CD4-positive, CD25-positive, alpha-beta regulatory T cell (primary cell): ENCODE data around the gene B4GALNT3. TPM values are rescaled to one million over a fixed set of nuclear protein-coding genes. Genes with fewer than 3 reads are reported as not detected.

ENCODE experiments used
- ATAC-seq, 2 donors: fragments of 150-1000 bp; cut with Tn5 transposase; one replicate each; pipeline ENCODE4 v1.10.0; 2021; ENCODE audit warnings: low read depth in 2 of 2, moderate number of reproducible peaks in 2 of 2, moderate library complexity in 1 of 2
- DNase-seq, 3 donors: peaks; one replicate each; pipeline versions ENCODE4 v3.0.0 to v3.0.0-alpha.2; 2012 to 2022; ENCODE audit warnings: mixed read lengths in 1 of 3
- H3K27ac ChIP-seq: one replicate; pipeline ENCODE4 v1.7.0; 2013; ENCODE audit warnings: mild to moderate bottlenecking, low read length; ENCODE audit not compliant: insufficient read depth, poor library complexity, severe bottlenecking
- H3K27me3 ChIP-seq: one replicate; pipeline ENCODE4 v1.7.0; 2013; ENCODE audit warnings: low read length; ENCODE audit not compliant: control insufficient read depth, insufficient read depth
- H3K36me3 ChIP-seq: one replicate; pipeline ENCODE4 v1.7.0; 2013; ENCODE audit warnings: mild to moderate bottlenecking, low read length, moderate library complexity; ENCODE audit not compliant: control insufficient read depth, insufficient read depth
- H3K4me1 ChIP-seq: 2 replicates; pipeline ENCODE4 v1.7.0; 2013; ENCODE audit warnings: mild to moderate bottlenecking, low read length; ENCODE audit not compliant: insufficient read depth, control insufficient read depth, poor library complexity, severe bottlenecking
- H3K4me3 ChIP-seq: one replicate; pipeline ENCODE4 v1.7.0; 2013; ENCODE audit warnings: low read depth, mild to moderate bottlenecking, low read length, moderate library complexity
- H3K9me3 ChIP-seq, 2 experiments: 1 replicate in 1 of 2; 2 replicates in 1 of 2; pipeline ENCODE4 v1.7.0; 2013; ENCODE audit warnings: low read length in 2 of 2, mild to moderate bottlenecking in 1 of 2, moderate library complexity in 1 of 2; ENCODE audit not compliant: control insufficient read depth in 2 of 2
- H3K27ac Mint-ChIP-seq, 3 donors: one replicate each; pipeline ENCODE4 v1.8.0; 2020 to 2022; ENCODE audit warnings: mild to moderate bottlenecking in 3 of 3, mixed read lengths in 3 of 3, moderate library complexity in 2 of 3
- H3K27me3 Mint-ChIP-seq: one replicate; pipeline ENCODE4 v1.8.0; 2022; ENCODE audit warnings: mild to moderate bottlenecking, mixed read lengths
- H3K36me3 Mint-ChIP-seq: one replicate; pipeline ENCODE4 v1.8.0; 2020; ENCODE audit warnings: mixed read lengths
- H3K4me1 Mint-ChIP-seq, 4 donors: one replicate each; pipeline ENCODE4 v1.8.0; 2020 to 2022; ENCODE audit warnings: mixed read lengths in 4 of 4, mild to moderate bottlenecking in 1 of 4
- H3K4me3 Mint-ChIP-seq, 4 donors: one replicate each; pipeline ENCODE4 v1.8.0; 2020 to 2022; ENCODE audit warnings: mild to moderate bottlenecking in 4 of 4, mixed read lengths in 4 of 4, moderate library complexity in 3 of 4
- H3K9me3 Mint-ChIP-seq, 7 donors: one replicate each; pipeline ENCODE4 v1.8.0; 2020 to 2022; ENCODE audit warnings: mixed read lengths in 7 of 7, mild to moderate bottlenecking in 3 of 7, moderate library complexity in 2 of 7
- polyA plus RNA-seq, 4 donors: library from polyadenylated mRNA; unstranded; fragments of 300-500 nt; fragmentation: Illumina TruSeq; gene quantifications; one replicate each; pipeline ENCODE4 v1.2.3, GENCODE V29; 2021
- total RNA-seq: library from RNA; stranded (reverse); gene quantifications from one replicate; pipeline ENCODE4 v1.2.3, GENCODE V29; 2022

The B4GALNT3 gene
- total and polyA plus RNA-seq, 5 donors from 2014 or later = 0.06 to 2.1 (median 1.0) TPM

- no peak overlapping the region for H3K4me3 Mint-ChIP-seq
- no peaks in the 10 kb centered on the region for H3K4me1 Mint-ChIP-seq
- no peak overlapping the region for H3K4me3 ChIP-seq
- ATAC-seq (no peak), DNase-seq (no peak)
- no peaks in the 10 kb centered on the region for H3K27me3 ChIP-seq
- H3K9me3 Mint-ChIP-seq = peaks cover 0 to 2% (median 0%) of the 10 kb centered on the region in 7 donors
- no peaks in the 10 kb centered on the region for H3K4me1 ChIP-seq
- H3K36me3 Mint-ChIP-seq = peaks cover 3% of the 10 kb centered on the region
- H3K36me3 ChIP-seq = no peaks in the 10 kb centered on the region
- no peak overlapping the region for H3K27ac ChIP-seq
- H3K27ac Mint-ChIP-seq = no peak overlapping the region
- H3K27me3 Mint-ChIP-seq = peaks cover 10% of the 10 kb centered on the region
- no peaks in the 10 kb centered on the region for H3K9me3 ChIP-seq
These were observed 50.5 kb downstream of the B4GALNT3 start for GRCh38 chr12:510071-510825.

- Mint-ChIP-seq H3K27me3 (peaks cover 5% of the 10 kb centered on the region), H3K4me3 (no peak overlapping the region), H3K27ac (peak overlapping the region in 1 of 3 donors; percentile 65), H3K36me3 (peaks cover 3% of the 10 kb centered on the region), H3K4me1 (no peaks in the 10 kb centered on the region), H3K9me3 (peaks cover 0 to 1% (median 0%) of the 10 kb centered on the region in 7 donors)
- H3K36me3 ChIP-seq = no peaks in the 10 kb centered on the region
- DNase-seq (no peak), ATAC-seq (no peak)
- peaks cover 6% of the 10 kb centered on the region for H3K27me3 ChIP-seq
- H3K4me3 ChIP-seq = no peak overlapping the region
- H3K9me3 ChIP-seq = no peaks in the 10 kb centered on the region
- no peak overlapping the region for H3K27ac ChIP-seq
- H3K4me1 ChIP-seq = no peaks in the 10 kb centered on the region
These were observed 53.2 kb downstream of the B4GALNT3 start for GRCh38 chr12:512933-513332.

GRCh38 chr12:513446-513845 lies 53.7 kb downstream of the B4GALNT3 start:
- Mint-ChIP-seq H3K4me3 (no peak overlapping the region), H3K36me3 (peaks cover 2% of the 10 kb centered on the region), H3K27me3 (peaks cover 9% of the 10 kb centered on the region), H3K9me3 (peaks cover 0 to 1% (median 0%) of the 10 kb centered on the region in 7 donors), H3K4me1 (no peaks in the 10 kb centered on the region), H3K27ac (no peak overlapping the region)
- no peaks in the 10 kb centered on the region for H3K4me1 ChIP-seq
- H3K27ac ChIP-seq = no peak overlapping the region
- no peak overlapping the region for H3K4me3 ChIP-seq
- no peaks in the 10 kb centered on the region for H3K36me3 ChIP-seq
- no peaks in the 10 kb centered on the region for H3K9me3 ChIP-seq
- peaks cover 6% of the 10 kb centered on the region for H3K27me3 ChIP-seq
- no peak for ATAC-seq
- DNase-seq = no peak

- Histone ChIP-seq H3K36me3 (no peaks in the 10 kb centered on the region), H3K4me1 (no peaks in the 10 kb centered on the region), H3K4me3 (no peak overlapping the region), H3K27me3 (peaks cover 8% of the 10 kb centered on the region), H3K9me3 (no peaks in the 10 kb centered on the region), H3K27ac (no peak overlapping the region)
- DNase-seq (no peak), ATAC-seq (no peak)
- Mint-ChIP-seq H3K9me3 (peaks cover 0 to 3% (median 0%) of the 10 kb centered on the region in 7 donors), H3K36me3 (no peaks in the 10 kb centered on the region), H3K4me1 (no peaks in the 10 kb centered on the region), H3K4me3 (no peak overlapping the region), H3K27me3 (peaks cover 21% of the 10 kb centered on the region), H3K27ac (no peak overlapping the region)
These were observed 57.8 kb downstream of the B4GALNT3 start for GRCh38 chr12:517538-517937.

- no peak overlapping the region for H3K27ac ChIP-seq
- no peaks in the 10 kb centered on the region for H3K4me1 Mint-ChIP-seq
- ATAC-seq (no peak), DNase-seq (no peak)
- H3K27me3 Mint-ChIP-seq = peaks cover 19% of the 10 kb centered on the region
- no peaks in the 10 kb centered on the region for H3K36me3 ChIP-seq
- peaks cover 8% of the 10 kb centered on the region for H3K27me3 ChIP-seq
- H3K4me1 ChIP-seq = no peaks in the 10 kb centered on the region
- H3K36me3 Mint-ChIP-seq = no peaks in the 10 kb centered on the region
- H3K9me3 ChIP-seq = no peaks in the 10 kb centered on the region
- no peak overlapping the region for H3K4me3 ChIP-seq
- H3K9me3 Mint-ChIP-seq = peaks cover 0 to 3% (median 0%) of the 10 kb centered on the region in 7 donors
- no peak overlapping the region for H3K27ac Mint-ChIP-seq
- no peak overlapping the region for H3K4me3 Mint-ChIP-seq
These were observed 60.4 kb downstream of the B4GALNT3 start for GRCh38 chr12:520119-520518.

GRCh38 chr12:522692-523378 lies 63.1 kb downstream of the B4GALNT3 start:
- no peaks in the 10 kb centered on the region for H3K4me1 ChIP-seq
- Mint-ChIP-seq H3K4me1 (no peaks in the 10 kb centered on the region), H3K27ac (no peak overlapping the region), H3K4me3 (no peak overlapping the region), H3K27me3 (peaks cover 23% of the 10 kb centered on the region), H3K36me3 (no peaks in the 10 kb centered on the region), H3K9me3 (peaks cover 0 to 1% (median 0%) of the 10 kb centered on the region in 7 donors)
- ATAC-seq (no peak), DNase-seq (no peak)
- peaks cover 2% of the 10 kb centered on the region for H3K27me3 ChIP-seq
- H3K9me3 ChIP-seq = no peaks in the 10 kb centered on the region
- no peak overlapping the region for H3K4me3 ChIP-seq
- no peak overlapping the region for H3K27ac ChIP-seq
- no peaks in the 10 kb centered on the region for H3K36me3 ChIP-seq

- Mint-ChIP-seq H3K4me3 (no peak overlapping the region), H3K9me3 (peaks cover 0 to 4% (median 0%) of the 10 kb centered on the region in 7 donors), H3K27me3 (peaks cover 25% of the 10 kb centered on the region), H3K4me1 (no peaks in the 10 kb centered on the region), H3K36me3 (peaks cover 6% of the 10 kb centered on the region), H3K27ac (no peak overlapping the region)
- H3K4me3 ChIP-seq = no peak overlapping the region
- no peaks in the 10 kb centered on the region for H3K27me3 ChIP-seq
- no peaks in the 10 kb centered on the region for H3K36me3 ChIP-seq
- DNase-seq (no peak), ATAC-seq (no peak)
- peaks cover 0 to 2% of the 10 kb centered on the region in 2 experiments for H3K9me3 ChIP-seq
- H3K4me1 ChIP-seq = no peaks in the 10 kb centered on the region
- H3K27ac ChIP-seq = no peak overlapping the region
These were observed 64.6 kb downstream of the B4GALNT3 start for GRCh38 chr12:524167-524951.
